ENCODE measurements around the gene ANKRD60. TPM values are rescaled to one million over a fixed set of nuclear protein-coding genes. Genes with fewer than 3 reads are reported as not detected.

The ANKRD60 gene
- total RNA-seq, 1 donor from 2014 or later = not detected

DNA sequence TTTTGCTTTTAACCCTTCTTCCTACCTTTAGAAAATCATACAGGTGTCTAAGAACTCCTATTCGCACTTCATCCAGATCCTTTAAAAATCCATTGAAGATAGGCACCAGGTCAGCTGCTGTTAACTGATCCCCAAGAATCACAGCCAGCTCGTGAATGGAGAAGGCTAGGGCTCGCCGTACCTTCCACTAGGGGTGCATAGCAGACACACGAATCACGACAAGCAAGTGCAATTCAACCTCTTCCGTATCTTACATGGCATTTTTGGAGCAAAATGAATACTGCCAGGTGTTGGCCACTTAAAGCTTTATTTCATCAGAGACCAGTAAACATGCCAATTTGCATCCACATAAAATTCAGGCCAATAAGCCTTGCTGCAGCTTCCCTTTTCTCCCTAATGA, 10.8 kb upstream of the ANKRD60 start:
- H3K27ac ChIP-seq = no peak overlapping the region
- ATAC-seq (no peak), DNase-seq (no peak)
- intact Hi-C loops (cut with DNase I) = loop anchor here (10.0 kb wide), 1 partner anchor 216 kb away; no protein-coding TSS in a partner anchor
- no peak overlapping the region for H3K4me3 ChIP-seq
- H3K27me3 ChIP-seq (ENCODE audit: low read depth) = no peaks in the 10 kb centered on the region
- H3K4me1 ChIP-seq = peaks cover 5% of the 10 kb centered on the region
- TF ChIP-seq, protein P1, sequence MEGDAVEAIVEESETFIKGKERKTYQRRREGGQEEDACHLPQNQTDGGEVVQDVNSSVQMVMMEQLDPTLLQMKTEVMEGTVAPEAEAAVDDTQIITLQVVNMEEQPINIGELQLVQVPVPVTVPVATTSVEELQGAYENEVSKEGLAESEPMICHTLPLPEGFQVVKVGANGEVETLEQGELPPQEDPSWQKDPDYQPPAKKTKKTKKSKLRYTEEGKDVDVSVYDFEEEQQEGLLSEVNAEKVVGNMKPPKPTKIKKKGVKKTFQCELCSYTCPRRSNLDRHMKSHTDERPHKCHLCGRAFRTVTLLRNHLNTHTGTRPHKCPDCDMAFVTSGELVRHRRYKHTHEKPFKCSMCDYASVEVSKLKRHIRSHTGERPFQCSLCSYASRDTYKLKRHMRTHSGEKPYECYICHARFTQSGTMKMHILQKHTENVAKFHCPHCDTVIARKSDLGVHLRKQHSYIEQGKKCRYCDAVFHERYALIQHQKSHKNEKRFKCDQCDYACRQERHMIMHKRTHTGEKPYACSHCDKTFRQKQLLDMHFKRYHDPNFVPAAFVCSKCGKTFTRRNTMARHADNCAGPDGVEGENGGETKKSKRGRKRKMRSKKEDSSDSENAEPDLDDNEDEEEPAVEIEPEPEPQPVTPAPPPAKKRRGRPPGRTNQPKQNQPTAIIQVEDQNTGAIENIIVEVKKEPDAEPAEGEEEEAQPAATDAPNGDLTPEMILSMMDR (IDR thresholded peaks at IDR 0.05) = no peak
- no peaks in the 10 kb centered on the region for H3K9me3 ChIP-seq
- H3K36me3 ChIP-seq = peaks cover 57% of the 10 kb centered on the region

DNA sequence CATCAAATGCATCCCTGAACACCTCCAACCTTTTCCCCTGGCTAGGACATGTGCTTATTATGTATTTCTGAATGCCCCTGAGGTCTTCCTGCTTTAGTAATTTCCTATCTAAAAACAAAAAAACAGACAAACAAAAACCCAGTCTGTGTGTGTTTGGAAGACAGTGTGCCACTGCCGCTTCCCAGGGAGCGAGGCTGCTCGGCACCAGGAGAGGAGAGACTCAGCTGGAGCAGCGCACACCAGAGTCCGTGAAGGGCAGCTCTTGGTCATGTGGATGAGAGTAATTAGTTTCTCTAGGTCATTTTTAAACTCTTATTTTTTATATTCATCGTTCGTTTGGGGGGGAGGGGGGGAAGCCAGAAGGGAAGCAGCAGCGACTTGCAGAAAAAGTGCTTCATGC, 10.0 kb upstream of the ANKRD60 start:
- Histone ChIP-seq H3K4me3 (no peak overlapping the region), H3K4me1 (peaks cover 5% of the 10 kb centered on the region), H3K27ac (no peak overlapping the region), H3K36me3 (peaks cover 56% of the 10 kb centered on the region), H3K27me3 (ENCODE audit: low read depth) (no peaks in the 10 kb centered on the region), H3K9me3 (no peaks in the 10 kb centered on the region)
- intact Hi-C loops (cut with DNase I) = loop anchor here (10.0 kb wide), 1 partner anchor 216 kb away; no protein-coding TSS in a partner anchor
- DNase-seq = no peak
- TF ChIP-seq, protein P1 (IDR thresholded peaks at IDR 0.05) = no peak
- ATAC-seq = no peak

DNA sequence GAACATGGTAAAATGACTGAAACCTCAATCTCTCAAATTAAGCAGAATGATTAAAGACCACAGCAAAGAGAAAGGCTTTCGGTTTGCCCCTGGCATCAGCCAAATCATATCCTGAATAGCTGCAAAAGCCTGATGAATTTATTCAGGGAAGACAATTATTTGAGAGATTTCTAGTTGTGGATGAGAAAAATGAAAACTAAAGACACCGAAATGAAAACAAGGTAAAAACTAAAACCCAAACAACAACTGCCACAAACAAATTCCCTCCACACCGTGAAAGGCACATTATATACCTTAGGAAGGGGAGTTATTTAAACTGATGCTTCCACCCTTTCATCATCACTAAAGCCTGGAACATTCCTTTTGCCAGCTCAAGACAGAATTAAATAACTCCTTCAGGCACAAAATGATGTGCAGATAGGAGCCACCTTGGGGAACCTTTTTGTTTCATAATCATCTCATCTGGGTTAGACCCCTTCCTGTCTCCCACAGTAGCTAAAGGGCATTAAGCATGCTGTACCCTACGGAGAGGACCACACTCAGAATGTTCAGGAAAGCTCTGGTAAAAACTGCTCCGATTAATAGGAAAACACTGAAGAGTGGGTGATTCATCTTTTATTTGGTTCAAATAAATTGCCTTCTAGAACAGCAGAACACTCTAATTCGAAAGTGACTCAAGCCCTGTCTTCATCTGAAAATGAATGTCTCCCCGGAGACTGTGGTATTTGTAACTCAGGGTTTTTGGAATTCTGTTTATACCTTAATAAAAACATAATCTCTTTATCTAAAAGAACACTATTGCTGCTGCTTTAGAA, 9.1 kb upstream of the ANKRD60 start:
- peak overlapping the region; percentile 56 for H3K4me3 ChIP-seq

DNA sequence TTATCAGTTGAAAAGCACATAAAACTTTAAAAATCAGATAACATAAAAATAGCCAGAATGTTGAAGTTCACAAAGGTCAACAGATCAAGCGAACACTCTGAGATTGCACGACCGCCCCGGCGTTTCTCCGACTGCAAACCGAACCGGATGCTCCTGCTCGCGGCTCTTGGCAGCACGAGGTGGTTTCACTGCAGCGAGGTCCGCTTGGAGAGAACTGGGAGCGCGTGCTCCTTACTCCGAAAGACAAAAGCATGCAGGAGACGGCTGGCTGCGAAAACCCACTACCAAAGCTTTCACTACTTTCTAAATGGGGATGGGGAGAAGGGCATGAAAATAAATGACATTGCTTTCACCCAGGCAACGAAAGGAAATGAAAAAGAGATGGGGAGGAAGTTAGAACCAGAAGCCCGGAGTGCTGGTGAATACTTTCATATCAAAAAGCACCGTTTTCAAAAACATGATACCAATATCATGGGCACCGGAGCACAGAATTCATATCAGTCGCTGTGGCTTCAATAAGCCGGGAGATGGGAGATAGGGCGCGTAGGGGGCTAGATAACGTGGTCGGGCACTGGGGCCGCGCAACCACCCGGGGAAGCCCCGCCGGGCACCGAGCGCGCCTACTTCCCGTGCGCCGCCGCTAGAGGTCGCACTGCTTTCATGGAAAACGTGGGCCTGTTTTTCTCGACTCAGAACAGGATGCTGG, 8.3 kb upstream of the ANKRD60 start:
- Histone ChIP-seq H3K9me3 (no peaks in the 10 kb centered on the region), H3K27me3 (ENCODE audit: low read depth) (no peaks in the 10 kb centered on the region), H3K36me3 (peaks cover 42% of the 10 kb centered on the region), H3K27ac (no peak overlapping the region), H3K4me1 (peaks cover 5% of the 10 kb centered on the region), H3K4me3 (peak overlapping the region; percentile 56)
- DNase-seq = peak; percentile 83
- ATAC-seq = peak; percentile 94
- intact Hi-C loops (cut with DNase I) = loop anchor here (10.0 kb wide), 1 partner anchor 218 kb away; no protein-coding TSS in a partner anchor
- TF ChIP-seq, protein P1 (IDR thresholded peaks at IDR 0.05) = peak; percentile 99

More for the DNA sequence above, 9.1 kb upstream of the ANKRD60 start:
- intact Hi-C loops (cut with DNase I) = loop anchor here (10.0 kb wide), 1 partner anchor 217 kb away; no protein-coding TSS in a partner anchor
- Histone ChIP-seq H3K27me3 (ENCODE audit: low read depth) (no peaks in the 10 kb centered on the region), H3K9me3 (no peaks in the 10 kb centered on the region), H3K4me1 (peaks cover 5% of the 10 kb centered on the region), H3K27ac (no peak overlapping the region), H3K36me3 (peaks cover 46% of the 10 kb centered on the region)
- TF ChIP-seq, protein P1 (IDR thresholded peaks at IDR 0.05) = peak; percentile 6
- ATAC-seq = no peak
- DNase-seq = no peak

DNA sequence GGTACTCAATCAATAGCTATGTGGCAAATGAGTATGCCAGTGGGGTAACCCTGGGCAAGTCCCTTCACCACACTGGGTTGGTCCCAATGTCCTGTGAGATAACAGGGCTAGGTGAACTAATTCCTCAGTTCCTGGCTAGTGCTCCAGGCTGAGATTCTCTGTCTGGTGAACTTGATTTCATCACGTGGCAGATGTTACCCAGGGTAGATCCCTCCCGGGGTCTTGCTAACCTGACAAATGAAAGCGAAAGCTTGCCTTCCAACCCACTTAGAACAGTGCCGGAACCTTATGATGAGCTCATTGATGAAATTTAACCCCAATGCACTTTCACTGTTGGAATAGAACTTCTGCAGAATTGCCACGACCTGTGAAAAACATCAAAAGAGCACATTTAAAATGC, 6.6 kb upstream of the ANKRD60 start:
- ATAC-seq = no peak
- TF ChIP-seq, protein P1 (IDR thresholded peaks at IDR 0.05) = no peak
- intact Hi-C loops (cut with DNase I) = loop anchor here (10.0 kb wide), 1 partner anchor 220 kb away; no protein-coding TSS in a partner anchor

More for the DNA sequence above, 6.6 kb upstream of the ANKRD60 start:
- Histone ChIP-seq H3K9me3 (no peaks in the 10 kb centered on the region), H3K27me3 (ENCODE audit: low read depth) (no peaks in the 10 kb centered on the region), H3K4me3 (no peak overlapping the region), H3K36me3 (peaks cover 32% of the 10 kb centered on the region), H3K27ac (no peak overlapping the region), H3K4me1 (peaks cover 5% of the 10 kb centered on the region)
- no peak for DNase-seq
